Measurements from ENCODE around the gene ICE2.

ICE2 gene

GRCh38 chr15:60389261-60390077, 89.5 kb downstream of the ICE2 start:
- peak; percentile 34 for DNase-seq (ENCODE audit: low read depth, low spot score)

- no peak for DNase-seq (ENCODE audit: low read depth, low spot score)
Observed at GRCh38 chr15:60387321-60387720, 91.6 kb downstream of the ICE2 start.

GRCh38 chr15:60386615-60387014, 92.3 kb downstream of the ICE2 start:
- DNase-seq (ENCODE audit: low read depth, low spot score) = peak; percentile 9

- peak; percentile 20 for DNase-seq (ENCODE audit: low read depth, low spot score)
Observed at GRCh38 chr15:60385620-60386552, 93.1 kb downstream of the ICE2 start.

- no peak for DNase-seq (ENCODE audit: low read depth, low spot score)
Observed at GRCh38 chr15:60384526-60385126, 94.3 kb downstream of the ICE2 start.

GRCh38 chr15:60384053-60384452, 94.9 kb downstream of the ICE2 start:
- DNase-seq (ENCODE audit: low read depth, low spot score) = no peak

GRCh38 chr15:60382773-60383674, 95.9 kb downstream of the ICE2 start:
- peak; percentile 21 for DNase-seq (ENCODE audit: low read depth, low spot score)

- DNase-seq (ENCODE audit: low read depth, low spot score) = no peak
Observed at GRCh38 chr15:60381148-60381788, 97.7 kb downstream of the ICE2 start.

- DNase-seq (ENCODE audit: low read depth, low spot score) = peak; percentile 94
Observed at GRCh38 chr15:60379525-60380274, 99.2 kb downstream of the ICE2 start.

- no peak for DNase-seq (ENCODE audit: low read depth, low spot score)
Observed at GRCh38 chr15:60379185-60379524, 99.8 kb downstream of the ICE2 start.

GRCh38 chr15:60376677-60377095, 102.3 kb downstream of the ICE2 start:
- peak; percentile 64 for DNase-seq (ENCODE audit: low read depth, low spot score)

GRCh38 chr15:60375306-60375705, 103.6 kb downstream of the ICE2 start:
- no peak for DNase-seq (ENCODE audit: low read depth, low spot score)

GRCh38 chr15:60374628-60375081, 104.3 kb downstream of the ICE2 start:
- peak; percentile 97 for DNase-seq (ENCODE audit: low read depth, low spot score)

- DNase-seq (ENCODE audit: low read depth, low spot score) = no peak
Observed at GRCh38 chr15:60374209-60374608, 104.7 kb downstream of the ICE2 start.

GRCh38 chr15:60373745-60374144, 105.2 kb downstream of the ICE2 start:
- DNase-seq (ENCODE audit: low read depth, low spot score) = peak; percentile 23

- DNase-seq (ENCODE audit: low read depth, low spot score) = no peak
Observed at GRCh38 chr15:60373327-60373726, 105.6 kb downstream of the ICE2 start.

- DNase-seq (ENCODE audit: low read depth, low spot score) = no peak
Observed at GRCh38 chr15:60372756-60373155, 106.2 kb downstream of the ICE2 start.

GRCh38 chr15:60372227-60372626, 106.7 kb downstream of the ICE2 start:
- DNase-seq (ENCODE audit: low read depth, low spot score) = no peak

GRCh38 chr15:60371175-60372051, 107.5 kb downstream of the ICE2 start:
- peak; percentile 99 for DNase-seq (ENCODE audit: low read depth, low spot score)
